Uterus (tissue), 4 donors: Measurements from ENCODE around the gene TMTC3. TPM values are rescaled to one million over a fixed set of nuclear protein-coding genes. Genes with fewer than 3 reads are reported as not detected.

Experiments used
- DNase-seq, 2 donors: peaks; one replicate each; pipeline ENCODE4 v3.0.0-alpha.2; 2019 to 2020
- H3K27ac ChIP-seq, 2 donors: fragments of 200-600 bp; sonication (generic); 1 replicate in 1 of 2; 2 replicates in 1 of 2; pipeline ENCODE4 v1.5.1; 2016 to 2018
- H3K27me3 ChIP-seq, 2 donors: fragments of 200-600 bp; sonication (generic); one replicate each; pipeline ENCODE4 v1.5.1; 2018 to 2019; ENCODE audit warnings: control low read depth in 1 of 2
- H3K36me3 ChIP-seq, 2 donors: fragments of 200-600 bp; sonication (generic); one replicate each; pipeline ENCODE4 v1.5.1; 2019; ENCODE audit warnings: control low read depth in 1 of 2
- H3K4me1 ChIP-seq, 2 donors: fragments of 200-600 bp; sonication (generic); one replicate each; pipeline ENCODE4 v1.5.1; 2018 to 2019; ENCODE audit warnings: control low read depth in 1 of 2
- H3K4me3 ChIP-seq, 2 donors: fragments of 200-600 bp; sonication (generic); 1 replicate in 1 of 2; 2 replicates in 1 of 2; pipeline ENCODE4 v1.5.1; 2018 to 2019; ENCODE audit warnings: mild to moderate bottlenecking in 1 of 2
- H3K9me3 ChIP-seq, 2 donors: fragments of 200-600 bp; sonication (generic); one replicate each; pipeline ENCODE4 v1.5.1; 2019; ENCODE audit warnings: control low read depth in 1 of 2
- CTCF ChIP-seq, 4 experiments: fragments of 200-600 bp in 2 of 4; fragments of 450-650 bp in 2 of 4; sonication (generic) in 2 of 4; IDR thresholded peaks; one replicate each; pipeline ENCODE4 v1.5.1; 2016 to 2019; ENCODE audit warnings: antibody characterized with exemption in 4 of 4, mild to moderate bottlenecking in 2 of 4, moderate library complexity in 1 of 4
- POLR2A ChIP-seq, 2 donors: fragments of 450-650 bp; IDR thresholded peaks; one replicate each; pipeline ENCODE4 v1.6.1; 2016; ENCODE audit warnings: antibody characterized with exemption in 2 of 2, mild to moderate bottlenecking in 1 of 2, moderate library complexity in 1 of 2
- intact Hi-C: fragments of 100-400 bp; cut with DNase I; formaldehyde crosslinking; loops from one replicate; pipeline ENCODE4 v1.15.1; 2023; ENCODE audit warnings: low total_unique reads
- total RNA-seq, 4 donors: library from RNA; depleted of rRNA in 3 of 4; stranded (reverse); fragments of >200 nt in 3 of 4; gene quantifications; one replicate each; pipeline versions ENCODE4 v1.1.0 to v1.2.4, GENCODE V29; 2014 to 2023
- donor health status: DM: yes; HTN: yes; CAD: no.

The TMTC3 gene
- total RNA-seq, 4 donors from 2014 or later, result 9.0 to 86.5 (median 20.0) TPM

GRCh38 chr12:88181881-88182280 is 39.8 kb downstream of the TMTC3 start:
- Histone ChIP-seq H3K4me3 (no peak overlapping the region), H3K9me3 (no peaks in the 10 kb centered on the region), H3K27me3 (no peaks in the 10 kb centered on the region), H3K36me3 (no peaks in the 10 kb centered on the region), H3K27ac (no peak overlapping the region), H3K4me1 (no peaks in the 10 kb centered on the region)
- intact Hi-C loops, result no loop called here
- DNase-seq, result no peak
- TF ChIP-seq CTCF (IDR thresholded peaks at IDR 0.05), result no peak

GRCh38 chr12:88182416-88182815 is 40.3 kb downstream of the TMTC3 start:
- Histone ChIP-seq H3K4me1 (no peaks in the 10 kb centered on the region), H3K9me3 (no peaks in the 10 kb centered on the region), H3K27me3 (no peaks in the 10 kb centered on the region), H3K27ac (no peak overlapping the region), H3K4me3 (no peak overlapping the region), H3K36me3 (no peaks in the 10 kb centered on the region)
- intact Hi-C loops, result no loop called here
- no peak for DNase-seq
- TF ChIP-seq POLR2A (IDR thresholded peaks at IDR 0.05), result no peak

- no peak overlapping the region for H3K27ac ChIP-seq
- no peaks in the 10 kb centered on the region for H3K27me3 ChIP-seq
- DNase-seq, result no peak
- no peak for TF ChIP-seq CTCF (IDR thresholded peaks at IDR 0.05)
- no peaks in the 10 kb centered on the region for H3K4me1 ChIP-seq
- H3K9me3 ChIP-seq, result no peaks in the 10 kb centered on the region
- H3K36me3 ChIP-seq, result no peaks in the 10 kb centered on the region
- intact Hi-C loops, result no loop called here
- no peak overlapping the region for H3K4me3 ChIP-seq
Observed at GRCh38 chr12:88184196-88184595, 42.1 kb downstream of the TMTC3 start.

- no peak overlapping the region for H3K4me3 ChIP-seq
- no peaks in the 10 kb centered on the region for H3K4me1 ChIP-seq
- H3K27ac ChIP-seq, result no peak overlapping the region
- no peak for TF ChIP-seq CTCF (IDR thresholded peaks at IDR 0.05)
- TF ChIP-seq POLR2A (IDR thresholded peaks at IDR 0.05), result no peak
- H3K36me3 ChIP-seq, result no peaks in the 10 kb centered on the region
- intact Hi-C loops, result no loop called here
- no peaks in the 10 kb centered on the region for H3K27me3 ChIP-seq
- no peaks in the 10 kb centered on the region for H3K9me3 ChIP-seq
- DNase-seq, result no peak
Observed at GRCh38 chr12:88185279-88185678, 43.2 kb downstream of the TMTC3 start.

GRCh38 chr12:88185988-88186387 is 43.9 kb downstream of the TMTC3 start:
- Histone ChIP-seq H3K27me3 (no peaks in the 10 kb centered on the region), H3K4me3 (no peak overlapping the region), H3K36me3 (no peaks in the 10 kb centered on the region), H3K4me1 (no peaks in the 10 kb centered on the region), H3K27ac (no peak overlapping the region), H3K9me3 (no peaks in the 10 kb centered on the region)
- no peak for TF ChIP-seq POLR2A (IDR thresholded peaks at IDR 0.05)
- no peak for TF ChIP-seq CTCF (IDR thresholded peaks at IDR 0.05)
- no peak for DNase-seq
- intact Hi-C loops, result no loop called here

- DNase-seq, result no peak
- Histone ChIP-seq H3K27me3 (no peaks in the 10 kb centered on the region), H3K9me3 (no peaks in the 10 kb centered on the region), H3K36me3 (no peaks in the 10 kb centered on the region), H3K27ac (no peak overlapping the region), H3K4me3 (no peak overlapping the region), H3K4me1 (no peaks in the 10 kb centered on the region)
- intact Hi-C loops, result no loop called here
- TF ChIP-seq CTCF (IDR thresholded peaks at IDR 0.05) (no peak), POLR2A (IDR thresholded peaks at IDR 0.05) (no peak)
Observed at GRCh38 chr12:88187571-88187970, 45.5 kb downstream of the TMTC3 start.
